Small intestine (tissue), 7 donors: ENCODE results near the gene MAGI1. TPM values are rescaled to one million over a fixed set of nuclear protein-coding genes. Genes with fewer than 3 reads are reported as not detected.

Source experiments
- DNase-seq, 2 donors: peaks; one replicate each; pipeline versions ENCODE4 v3.0.0 to v3.0.0-alpha.2; 2013
- FAIRE-seq: peaks from 2 replicates; lab custom pipeline; 2012; peaks lifted over from hg19 to GRCh38; lab: Jason Lieb, UNC
- H3K27ac ChIP-seq, 3 donors: one replicate each; pipeline ENCODE4 v1.5.1; 2013; ENCODE audit warnings: low read length in 2 of 3, mild to moderate bottlenecking in 2 of 3, control low read depth in 1 of 3, inconsistent platforms in 1 of 3, low read depth in 1 of 3, moderate library complexity in 1 of 3
- H3K27me3 ChIP-seq, 3 donors: one replicate each; pipeline ENCODE4 v1.6.1; 2013; ENCODE audit warnings: low read length in 3 of 3, inconsistent platforms in 1 of 3; ENCODE audit not compliant: control insufficient read depth in 3 of 3, insufficient read depth in 3 of 3
- H3K36me3 ChIP-seq, 3 donors: one replicate each; pipeline ENCODE4 v1.6.1; 2013; ENCODE audit warnings: low read length in 3 of 3, inconsistent platforms in 1 of 3, low read depth in 1 of 3, mild to moderate bottlenecking in 1 of 3, moderate library complexity in 1 of 3; ENCODE audit not compliant: control insufficient read depth in 3 of 3, insufficient read depth in 2 of 3
- H3K4me1 ChIP-seq, 3 donors: one replicate each; pipeline ENCODE4 v1.6.1; 2013; ENCODE audit warnings: low read length in 2 of 3, inconsistent platforms in 1 of 3, low read depth in 1 of 3, mild to moderate bottlenecking in 1 of 3, moderate library complexity in 1 of 3; ENCODE audit not compliant: control insufficient read depth in 3 of 3, insufficient read depth in 2 of 3
- H3K4me3 ChIP-seq, 3 donors: one replicate each; pipeline ENCODE4 v1.5.1; 2013; ENCODE audit warnings: low read length in 3 of 3, control low read depth in 1 of 3, inconsistent platforms in 1 of 3, low read depth in 1 of 3, mild to moderate bottlenecking in 1 of 3, moderate library complexity in 1 of 3
- H3K9me3 ChIP-seq, 2 donors: one replicate each; pipeline ENCODE4 v1.6.1; 2013; ENCODE audit warnings: low read depth in 1 of 2, low read length in 1 of 2; ENCODE audit not compliant: control insufficient read depth in 2 of 2, insufficient read depth in 1 of 2
- WGBS, 3 donors: extraction: QIAGEN DNeasy Blood & Tissue Kit; methylation state at CpG; one replicate each; pipeline ENCODE4 v1.1.7; 2013; 5-methylcytosine and 5-hydroxymethylcytosine counted together
- polyA plus RNA-seq, 4 donors: library from polyadenylated mRNA; stranded (reverse) in 3 of 4; unstranded in 1 of 4; fragments of 200-250 nt in 3 of 4; fragments of 120-200 nt in 1 of 4; gene quantifications; one replicate each; pipeline versions ENCODE4 v1.2.1 to v1.2.3, GENCODE V29; 2013
- donor health status: healthy with polysubstance abuse.
- donor health status: control.
- donor health status: control.
- donor health status: Bipolar disorder and iron deficiency.
- donor health status: healthy.

Gene MAGI1
- polyA plus RNA-seq, 4 donors, result 10.0 to 35.1 (median 12.6) TPM

GRCh38 chr3:65436580-65436979, 602.1 kb downstream of the MAGI1 start:
- no peak overlapping the region for H3K27ac ChIP-seq
- DNase-seq, result no peak
- H3K4me3 ChIP-seq, result no peak overlapping the region
- no peaks in the 10 kb centered on the region for H3K9me3 ChIP-seq
- H3K36me3 ChIP-seq, result peaks cover 0 to 9% (median 0%) of the 10 kb centered on the region in 3 donors
- H3K27me3 ChIP-seq, result no peaks in the 10 kb centered on the region
- FAIRE-seq, result no peak
- no peaks in the 10 kb centered on the region for H3K4me1 ChIP-seq
- 62 to 67% (median 64%) methylated on average over 1 of the region's 1 CpG for WGBS, 3 donors

DNA sequence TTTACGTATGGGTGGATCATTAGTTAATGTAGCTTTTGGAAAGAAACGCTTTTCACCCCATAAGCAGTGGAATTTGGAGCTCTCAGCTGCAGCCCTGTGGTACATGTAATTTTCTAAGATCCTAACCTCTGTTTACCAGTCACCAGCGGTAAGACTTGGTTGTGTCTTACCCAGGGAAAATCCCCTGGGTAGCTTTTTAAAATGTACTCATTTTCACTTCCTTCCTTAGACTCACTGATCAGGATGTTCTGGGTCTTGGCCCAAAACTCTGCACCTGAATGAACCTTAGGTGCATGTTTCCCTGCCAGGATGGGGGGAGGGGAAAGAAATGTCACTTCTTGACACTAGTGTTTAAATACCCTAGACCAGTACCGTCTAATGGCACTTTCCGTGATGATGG, 605.2 kb downstream of the MAGI1 start:
- no peak for DNase-seq
- H3K4me1 ChIP-seq, result no peaks in the 10 kb centered on the region
- WGBS, 3 donors, result 86 to 97% (median 86%) methylated on average over 5 of the region's 5 CpGs
- H3K9me3 ChIP-seq, result no peaks in the 10 kb centered on the region
- H3K27me3 ChIP-seq, result no peaks in the 10 kb centered on the region
- no peak for FAIRE-seq
- no peak overlapping the region for H3K27ac ChIP-seq
- H3K4me3 ChIP-seq, result no peak overlapping the region
- H3K36me3 ChIP-seq, result peaks cover 0 to 15% (median 6%) of the 10 kb centered on the region in 3 donors

GRCh38 chr3:65432388-65433003, 606.2 kb downstream of the MAGI1 start:
- H3K4me1 ChIP-seq, result no peaks in the 10 kb centered on the region
- 89 to 93% (median 90%) methylated on average over 6 of the region's 6 CpGs for WGBS, 3 donors
- no peak overlapping the region for H3K4me3 ChIP-seq
- peaks cover 0 to 15% (median 6%) of the 10 kb centered on the region in 3 donors for H3K36me3 ChIP-seq
- no peaks in the 10 kb centered on the region for H3K27me3 ChIP-seq
- no peaks in the 10 kb centered on the region for H3K9me3 ChIP-seq
- FAIRE-seq (no peak), DNase-seq (no peak)
- H3K27ac ChIP-seq, result no peak overlapping the region

GRCh38 chr3:65425880-65426279, 612.8 kb downstream of the MAGI1 start:
- Histone ChIP-seq H3K27ac (no peak overlapping the region), H3K4me3 (no peak overlapping the region), H3K4me1 (no peaks in the 10 kb centered on the region), H3K27me3 (no peaks in the 10 kb centered on the region), H3K36me3 (peaks cover 0 to 16% (median 6%) of the 10 kb centered on the region in 3 donors), H3K9me3 (no peaks in the 10 kb centered on the region)
- DNase-seq (no peak), FAIRE-seq (no peak)
- WGBS, 3 donors, result 79 to 91% (median 90%) methylated on average over 3 of the region's 3 CpGs

DNA sequence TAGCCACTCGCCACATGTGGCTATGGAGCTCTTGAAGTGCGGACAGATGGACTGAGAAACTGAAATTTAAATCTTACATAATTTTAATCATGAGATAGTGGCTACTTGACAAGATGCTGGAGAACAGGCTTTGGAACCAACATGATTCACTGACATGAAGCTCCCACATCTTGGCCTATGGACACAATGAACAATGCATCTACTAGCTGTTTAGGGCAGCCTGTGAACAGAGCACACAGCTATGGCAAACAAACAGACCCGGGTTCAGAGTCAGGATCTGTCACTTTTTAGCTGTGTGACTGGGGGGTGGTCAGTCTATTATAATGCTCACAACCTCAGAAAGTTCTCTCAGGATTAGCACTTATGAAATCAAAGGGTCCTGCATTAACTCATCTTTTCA, 616.6 kb downstream of the MAGI1 start:
- DNase-seq (no peak), FAIRE-seq (no peak)
- H3K36me3 ChIP-seq, result peaks cover 0 to 12% (median 0%) of the 10 kb centered on the region in 3 donors
- no peaks in the 10 kb centered on the region for H3K4me1 ChIP-seq
- H3K9me3 ChIP-seq, result no peaks in the 10 kb centered on the region
- H3K27ac ChIP-seq, result no peak overlapping the region
- H3K27me3 ChIP-seq, result no peaks in the 10 kb centered on the region
- H3K4me3 ChIP-seq, result no peak overlapping the region
- 69 to 77% (median 76%) methylated on average over 3 of the region's 3 CpGs for WGBS, 3 donors

- no peak overlapping the region for H3K27ac ChIP-seq
- WGBS, 3 donors, result 84 to 90% (median 87%) methylated on average over 2 of the region's 2 CpGs
- no peak overlapping the region for H3K4me3 ChIP-seq
- FAIRE-seq (no peak), DNase-seq (no peak)
- H3K4me1 ChIP-seq, result no peaks in the 10 kb centered on the region
- H3K27me3 ChIP-seq, result no peaks in the 10 kb centered on the region
- peaks cover 0 to 11% (median 0%) of the 10 kb centered on the region in 3 donors for H3K36me3 ChIP-seq
- H3K9me3 ChIP-seq, result no peaks in the 10 kb centered on the region
Measured at GRCh38 chr3:65419233-65419632, 619.5 kb downstream of the MAGI1 start.

DNA sequence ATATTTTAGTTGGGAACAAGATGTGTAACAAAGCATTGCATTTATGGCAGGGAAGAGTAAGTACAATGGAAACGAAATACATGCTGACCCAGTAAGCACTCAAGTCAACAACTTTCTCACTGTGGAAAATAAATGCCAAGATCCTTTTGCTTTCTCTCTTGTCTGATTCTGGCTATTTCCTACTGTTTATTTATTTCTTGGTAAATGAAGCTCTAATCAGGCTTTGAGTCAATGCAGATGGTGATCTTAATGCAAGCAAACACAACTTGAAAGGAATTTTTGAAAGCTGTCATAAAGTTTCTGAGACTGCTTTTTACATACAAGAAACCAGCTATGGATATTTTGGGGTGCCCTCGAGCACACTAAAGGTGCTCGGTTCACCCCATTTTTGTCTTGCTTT, 624.8 kb downstream of the MAGI1 start:
- DNase-seq (no peak), FAIRE-seq (no peak)
- WGBS, 3 donors, result 68 to 84% (median 79%) methylated on average over 3 of the region's 3 CpGs
- Histone ChIP-seq H3K9me3 (no peaks in the 10 kb centered on the region), H3K36me3 (peaks cover 0 to 6% (median 0%) of the 10 kb centered on the region in 3 donors), H3K4me1 (peaks cover 0 to 11% (median 6%) of the 10 kb centered on the region in 3 donors), H3K4me3 (no peak overlapping the region), H3K27me3 (no peaks in the 10 kb centered on the region), H3K27ac (no peak overlapping the region)

GRCh38 chr3:65412588-65412987, 626.1 kb downstream of the MAGI1 start:
- Histone ChIP-seq H3K4me1 (peaks cover 0 to 11% (median 6%) of the 10 kb centered on the region in 3 donors), H3K9me3 (no peaks in the 10 kb centered on the region), H3K4me3 (no peak overlapping the region), H3K36me3 (peaks cover 0 to 2% (median 0%) of the 10 kb centered on the region in 3 donors), H3K27me3 (no peaks in the 10 kb centered on the region), H3K27ac (peak overlapping the region in 1 of 3 donors; percentile 45)
- FAIRE-seq, result peak; percentile 49
- 3 to 35% (median 15%) methylated on average over 2 of the region's 2 CpGs for WGBS, 3 donors
- DNase-seq, result peak; percentile 95 to 99

GRCh38 chr3:65411367-65411766, 627.4 kb downstream of the MAGI1 start:
- Histone ChIP-seq H3K9me3 (no peaks in the 10 kb centered on the region), H3K4me3 (no peak overlapping the region), H3K27ac (no peak overlapping the region), H3K36me3 (peaks cover 0 to 2% (median 0%) of the 10 kb centered on the region in 3 donors), H3K4me1 (peaks cover 0 to 11% (median 6%) of the 10 kb centered on the region in 3 donors), H3K27me3 (no peaks in the 10 kb centered on the region)
- WGBS, 3 donors, result 49 to 62% (median 55%) methylated on average over 3 of the region's 3 CpGs
- no peak for DNase-seq
- no peak for FAIRE-seq
